ENCODE data around the gene CDC25C. TPM values are rescaled to one million over a fixed set of nuclear protein-coding genes. Genes with fewer than 3 reads are reported as not detected.

Gene CDC25C
- total RNA-seq, 2 donors from 2014 or later: 14.8 to 30.6 TPM

- Mint-ChIP-seq H3K27ac (no peak overlapping the region), H3K4me1 (no peaks in the 10 kb centered on the region), H3K27me3 (ENCODE audit: insufficient read depth) (peaks cover 24% of the 10 kb centered on the region), H3K4me3 (no peak overlapping the region), H3K9me3 (peaks cover 2% of the 10 kb centered on the region), H3K36me3 (ENCODE audit: low read depth) (no peaks in the 10 kb centered on the region)
- Histone ChIP-seq H3K27ac (ENCODE audit: low read depth, low read length) (no peak overlapping the region), H3K4me1 (ENCODE audit: control insufficient read depth, insufficient read depth, low read length) (no peaks in the 10 kb centered on the region), H3K4me3 (ENCODE audit: low read length) (no peak overlapping the region), H3K36me3 (ENCODE audit: control insufficient read depth, insufficient read depth, low read length) (no peaks in the 10 kb centered on the region), H3K9me3 (ENCODE audit: control insufficient read depth, low read length) (no peaks in the 10 kb centered on the region), H3K9ac (ENCODE audit: extremely low read depth, low read length, poor library complexity, severe bottlenecking) (no peak overlapping the region), H3K27me3 (ENCODE audit: control insufficient read depth, insufficient read depth, low read length, poor library complexity, severe bottlenecking) (peaks cover 6% of the 10 kb centered on the region)
- WGBS, 2 experiments (ENCODE audit: insufficient coverage in 1 of 2, insufficient read length in 1 of 2): 84 to 95% methylated on average over 7 to 8 of the region's 8 CpGs
- TF ChIP-seq, protein P1, sequence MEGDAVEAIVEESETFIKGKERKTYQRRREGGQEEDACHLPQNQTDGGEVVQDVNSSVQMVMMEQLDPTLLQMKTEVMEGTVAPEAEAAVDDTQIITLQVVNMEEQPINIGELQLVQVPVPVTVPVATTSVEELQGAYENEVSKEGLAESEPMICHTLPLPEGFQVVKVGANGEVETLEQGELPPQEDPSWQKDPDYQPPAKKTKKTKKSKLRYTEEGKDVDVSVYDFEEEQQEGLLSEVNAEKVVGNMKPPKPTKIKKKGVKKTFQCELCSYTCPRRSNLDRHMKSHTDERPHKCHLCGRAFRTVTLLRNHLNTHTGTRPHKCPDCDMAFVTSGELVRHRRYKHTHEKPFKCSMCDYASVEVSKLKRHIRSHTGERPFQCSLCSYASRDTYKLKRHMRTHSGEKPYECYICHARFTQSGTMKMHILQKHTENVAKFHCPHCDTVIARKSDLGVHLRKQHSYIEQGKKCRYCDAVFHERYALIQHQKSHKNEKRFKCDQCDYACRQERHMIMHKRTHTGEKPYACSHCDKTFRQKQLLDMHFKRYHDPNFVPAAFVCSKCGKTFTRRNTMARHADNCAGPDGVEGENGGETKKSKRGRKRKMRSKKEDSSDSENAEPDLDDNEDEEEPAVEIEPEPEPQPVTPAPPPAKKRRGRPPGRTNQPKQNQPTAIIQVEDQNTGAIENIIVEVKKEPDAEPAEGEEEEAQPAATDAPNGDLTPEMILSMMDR (conservative IDR thresholded peaks at IDR 0.05): peak; percentile 11
- peak; percentile 49 for DNase-seq
Observed at GRCh38 chr5:138264183-138264582, 67.4 kb downstream of the CDC25C start.

- H3K9me3 ChIP-seq (ENCODE audit: control insufficient read depth, low read length): no peaks in the 10 kb centered on the region
- H3K27me3 Mint-ChIP-seq (ENCODE audit: insufficient read depth): peaks cover 27% of the 10 kb centered on the region
- no peak overlapping the region for H3K9ac ChIP-seq (ENCODE audit: extremely low read depth, low read length, poor library complexity, severe bottlenecking)
- TF ChIP-seq, protein P1 (conservative IDR thresholded peaks at IDR 0.05): no peak
- peaks cover 12% of the 10 kb centered on the region for H3K27me3 ChIP-seq (ENCODE audit: control insufficient read depth, insufficient read depth, low read length, poor library complexity, severe bottlenecking)
- H3K27ac Mint-ChIP-seq: no peak overlapping the region
- H3K36me3 Mint-ChIP-seq (ENCODE audit: low read depth): no peaks in the 10 kb centered on the region
- no peak for DNase-seq
- H3K4me3 Mint-ChIP-seq: no peak overlapping the region
- no peaks in the 10 kb centered on the region for H3K9me3 Mint-ChIP-seq
- H3K4me3 ChIP-seq (ENCODE audit: low read length): no peak overlapping the region
- H3K27ac ChIP-seq (ENCODE audit: low read depth, low read length): no peak overlapping the region
- H3K4me1 ChIP-seq (ENCODE audit: control insufficient read depth, insufficient read depth, low read length): no peaks in the 10 kb centered on the region
- H3K36me3 ChIP-seq (ENCODE audit: control insufficient read depth, insufficient read depth, low read length): no peaks in the 10 kb centered on the region
- H3K4me1 Mint-ChIP-seq: no peaks in the 10 kb centered on the region
- WGBS, 2 experiments (ENCODE audit: insufficient coverage in 1 of 2, insufficient read length in 1 of 2): 94 to 97% methylated on average over 3 of the region's 3 CpGs
Observed at GRCh38 chr5:138263581-138263980, 68.0 kb downstream of the CDC25C start.

DNA sequence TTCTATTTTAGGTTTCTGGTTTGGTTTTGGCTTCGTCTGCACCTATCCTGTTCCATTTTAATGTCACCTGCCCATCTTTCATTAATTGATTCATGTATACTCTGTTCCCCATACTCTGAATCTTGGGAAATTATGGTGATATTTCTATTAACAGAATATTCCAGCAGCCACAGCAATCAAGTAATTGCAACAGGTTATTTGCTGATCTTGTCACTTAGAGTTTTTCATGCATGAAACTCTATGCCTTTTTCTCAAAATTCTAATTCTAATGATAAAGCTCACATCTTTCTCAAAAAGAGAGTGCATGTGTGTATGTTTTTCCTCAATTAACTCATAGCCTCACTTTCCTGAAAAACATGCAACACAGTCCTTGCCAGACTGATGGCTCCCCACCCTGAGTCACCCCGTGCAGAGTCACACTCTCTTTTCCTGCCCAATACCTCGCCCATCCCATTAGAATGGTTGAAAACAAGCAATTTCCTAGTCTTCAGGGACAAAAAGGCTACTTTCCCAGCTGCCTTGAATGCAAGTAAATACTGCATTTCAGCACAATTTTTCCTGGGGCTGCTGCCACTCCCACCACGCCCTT lies 72.8 kb downstream of the CDC25C start:
- Histone ChIP-seq H3K4me3 (ENCODE audit: low read length) (no peak overlapping the region), H3K9ac (ENCODE audit: extremely low read depth, low read length, poor library complexity, severe bottlenecking) (no peak overlapping the region), H3K4me1 (ENCODE audit: control insufficient read depth, insufficient read depth, low read length) (no peaks in the 10 kb centered on the region), H3K27ac (ENCODE audit: low read depth, low read length) (no peak overlapping the region), H3K9me3 (ENCODE audit: control insufficient read depth, low read length) (no peaks in the 10 kb centered on the region), H3K27me3 (ENCODE audit: control insufficient read depth, insufficient read depth, low read length, poor library complexity, severe bottlenecking) (peaks cover 35% of the 10 kb centered on the region), H3K36me3 (ENCODE audit: control insufficient read depth, insufficient read depth, low read length) (no peaks in the 10 kb centered on the region)
- H3K27ac Mint-ChIP-seq: no peak overlapping the region
- H3K27me3 Mint-ChIP-seq (ENCODE audit: insufficient read depth): peaks cover 33% of the 10 kb centered on the region
- no peaks in the 10 kb centered on the region for H3K9me3 Mint-ChIP-seq
- H3K36me3 Mint-ChIP-seq (ENCODE audit: low read depth): no peaks in the 10 kb centered on the region
- no peak for DNase-seq
- H3K4me3 Mint-ChIP-seq: no peak overlapping the region
- no peaks in the 10 kb centered on the region for H3K4me1 Mint-ChIP-seq
- TF ChIP-seq, protein P1 (conservative IDR thresholded peaks at IDR 0.05): no peak
- 86 to 92% methylated on average over 2 to 4 of the region's 4 CpGs for WGBS, 2 experiments (ENCODE audit: insufficient coverage in 1 of 2, insufficient read length in 1 of 2)
